ENCODE data around the gene SSH3.
A peak's percentile ranks its signal among the peaks of the same experiment; 100 is the strongest.

The SSH3 gene

GRCh38 chr11:67347964-67348749 is 44.8 kb downstream of the SSH3 start:
- TF ChIP-seq ISL1 (CRISPR knock-in tag; IDR thresholded peaks at IDR 0.05) (no peak), TCF4 (CRISPR knock-in tag; IDR thresholded peaks at IDR 0.05; ENCODE audit: borderline replicate concordance) (peak; percentile 95), TSHZ2 (CRISPR knock-in tag; IDR thresholded peaks at IDR 0.05) (peak; percentile 72; the same call in 1 of the 2 replicates)
- ATAC-seq: no peak

- TF ChIP-seq BACH2 (CRISPR knock-in tag; IDR thresholded peaks at IDR 0.05; ENCODE audit: borderline replicate concordance) (no peak), GLIS3 (CRISPR knock-in tag; IDR thresholded peaks at IDR 0.05) (no peak), ZC3H10 (CRISPR knock-in tag; IDR thresholded peaks at IDR 0.05) (no peak), SNAI2 (CRISPR knock-in tag; IDR thresholded peaks at IDR 0.05) (no peak), TCF4 (CRISPR knock-in tag; IDR thresholded peaks at IDR 0.05; ENCODE audit: borderline replicate concordance) (no peak), RARB (CRISPR knock-in tag; IDR thresholded peaks at IDR 0.05) (no peak), PATZ1 (CRISPR knock-in tag; IDR thresholded peaks at IDR 0.05; ENCODE audit: borderline replicate concordance) (no peak), CREB5 (CRISPR knock-in tag; IDR thresholded peaks at IDR 0.05; ENCODE audit: low read depth) (no peak), ZNF565 (CRISPR knock-in tag; conservative IDR thresholded peaks at IDR 0.05; ENCODE audit: low read depth) (no peak), ISL1 (CRISPR knock-in tag; IDR thresholded peaks at IDR 0.05) (no peak), PPARA (CRISPR knock-in tag; IDR thresholded peaks at IDR 0.05; ENCODE audit: borderline replicate concordance) (no peak), ARNTL (CRISPR knock-in tag; IDR thresholded peaks at IDR 0.05; ENCODE audit: borderline replicate concordance, low read depth) (no peak), ESRRG (CRISPR knock-in tag; IDR thresholded peaks at IDR 0.05) (no peak), ZNF8 (CRISPR knock-in tag; IDR thresholded peaks at IDR 0.05) (no peak), ZFP3 (CRISPR knock-in tag; IDR thresholded peaks at IDR 0.05) (no peak)
- no peak for ATAC-seq
Observed at GRCh38 chr11:67349036-67349435, 45.7 kb downstream of the SSH3 start.

GRCh38 chr11:67349457-67349856 is 46.1 kb downstream of the SSH3 start:
- no peak for TF ChIP-seq ESRRG (CRISPR knock-in tag; IDR thresholded peaks at IDR 0.05)
- TF ChIP-seq CSRNP3 (CRISPR knock-in tag; IDR thresholded peaks at IDR 0.05): no peak
- TF ChIP-seq OSR1 (CRISPR knock-in tag; IDR thresholded peaks at IDR 0.05): no peak
- no peak for TF ChIP-seq TSHZ2 (CRISPR knock-in tag; IDR thresholded peaks at IDR 0.05)
- TF ChIP-seq ZNF565 (CRISPR knock-in tag; conservative IDR thresholded peaks at IDR 0.05; ENCODE audit: low read depth): no peak
- no peak for TF ChIP-seq CREB5 (CRISPR knock-in tag; IDR thresholded peaks at IDR 0.05; ENCODE audit: low read depth)
- TF ChIP-seq TCF4 (CRISPR knock-in tag; IDR thresholded peaks at IDR 0.05; ENCODE audit: borderline replicate concordance): no peak
- TF ChIP-seq ZNF8 (CRISPR knock-in tag; IDR thresholded peaks at IDR 0.05): no peak
- TF ChIP-seq PPARA (CRISPR knock-in tag; IDR thresholded peaks at IDR 0.05; ENCODE audit: borderline replicate concordance): no peak
- no peak for TF ChIP-seq ISL1 (CRISPR knock-in tag; IDR thresholded peaks at IDR 0.05)
- TF ChIP-seq ZFP3 (CRISPR knock-in tag; IDR thresholded peaks at IDR 0.05): no peak
- TF ChIP-seq BACH2 (CRISPR knock-in tag; IDR thresholded peaks at IDR 0.05; ENCODE audit: borderline replicate concordance): no peak
- no peak for TF ChIP-seq CSDC2 (CRISPR knock-in tag; IDR thresholded peaks at IDR 0.05)
- TF ChIP-seq ZFP30 (CRISPR knock-in tag; IDR thresholded peaks at IDR 0.05): no peak
- no peak for TF ChIP-seq POU6F1 (CRISPR knock-in tag; IDR thresholded peaks at IDR 0.05; ENCODE audit: borderline replicate concordance, low read depth)
- TF ChIP-seq TOX (CRISPR knock-in tag; IDR thresholded peaks at IDR 0.05; ENCODE audit: borderline replicate concordance): no peak
- TF ChIP-seq ARNTL (CRISPR knock-in tag; IDR thresholded peaks at IDR 0.05; ENCODE audit: borderline replicate concordance, low read depth): no peak
- no peak for TF ChIP-seq ZNF70 (CRISPR knock-in tag; IDR thresholded peaks at IDR 0.05)
- ATAC-seq: no peak
